H4 (cell line): ENCODE measurements around the gene TNPO3. TPM values are rescaled to one million over a fixed set of nuclear protein-coding genes. Genes with fewer than 3 reads are reported as not detected.

Experiments
- DNase-seq: peaks from one replicate; pipeline ENCODE4 v3.0.0-alpha.2; 2015; ENCODE audit warnings: low spot score
- total RNA-seq: library from RNA; depleted of rRNA; stranded (reverse); fragments of >200 nt; shearing (Covaris generic); gene quantifications from 2 replicates; pipeline ENCODE4 v1.2.3, GENCODE V29; 2014

TNPO3 gene
- total RNA-seq, 1 experiment from 2014 or later, result 57.5 TPM

DNA sequence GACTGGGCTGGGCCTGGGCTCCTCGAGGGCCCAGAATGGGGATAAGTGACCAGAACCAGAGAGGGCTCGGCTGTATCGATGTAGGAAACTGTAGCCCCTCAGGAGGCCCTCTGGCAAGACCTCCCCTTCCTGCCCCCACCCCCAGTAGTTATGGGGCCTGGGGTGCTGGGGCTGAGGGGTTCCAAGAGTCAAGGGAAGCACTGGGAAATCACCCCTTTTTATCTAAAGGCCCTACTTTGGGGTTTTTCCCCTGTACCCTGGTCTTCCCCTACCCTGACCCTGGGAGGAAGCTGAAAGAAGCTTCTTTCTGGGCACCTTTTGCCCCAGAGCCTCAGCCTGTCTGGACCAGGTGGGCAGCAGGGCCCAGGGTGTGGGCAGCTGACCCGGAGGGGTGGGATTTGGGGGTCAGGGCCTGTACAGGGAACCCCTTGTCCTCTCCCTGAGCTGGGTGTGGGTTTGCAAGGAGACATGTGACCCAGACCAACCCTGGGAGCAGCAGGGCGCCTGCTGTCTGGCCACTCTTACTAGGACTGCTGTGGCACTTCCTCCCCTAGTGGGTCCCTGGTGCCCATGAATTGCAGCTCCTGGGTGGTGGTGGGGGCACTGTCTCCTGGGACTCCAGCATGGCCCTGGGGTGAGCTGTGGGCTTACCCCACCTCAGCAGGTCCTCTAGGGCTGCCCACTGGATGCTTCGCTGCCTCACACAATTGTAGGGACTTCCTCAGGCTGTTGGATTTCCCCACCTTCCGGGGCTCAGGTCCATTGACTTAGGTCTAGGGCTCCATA is 115.6 kb downstream of the TNPO3 start:
- DNase-seq, result no peak

DNA sequence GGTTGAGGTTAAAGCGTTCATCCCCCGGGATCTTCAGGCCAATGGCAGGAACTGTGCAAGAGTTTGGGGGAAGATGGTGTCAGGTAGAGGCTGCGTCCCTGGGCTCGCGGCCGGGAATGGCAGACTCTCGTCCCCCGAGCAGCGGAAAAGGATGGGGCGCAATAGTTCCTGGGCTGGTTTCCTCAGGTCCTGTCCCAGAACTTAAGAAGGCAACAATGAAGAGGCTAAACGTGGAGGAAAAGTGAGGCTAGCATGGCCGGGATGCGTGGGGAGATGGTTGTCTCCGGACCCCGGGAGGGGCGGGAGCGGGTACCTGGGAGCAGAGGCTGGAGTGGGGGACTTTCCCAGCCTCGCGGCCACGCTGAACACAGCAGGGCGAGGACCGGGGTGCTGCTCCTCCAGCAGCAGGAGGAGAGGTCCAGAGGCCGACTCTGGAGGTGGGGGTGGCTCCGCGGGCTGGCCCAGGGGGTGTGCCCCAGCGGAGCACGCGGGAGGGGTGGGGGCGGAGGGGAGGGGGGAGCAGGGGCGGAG is 116.3 kb downstream of the TNPO3 start:
- no peak for DNase-seq

GRCh38 chr7:128937647-128938543 is 117.0 kb downstream of the TNPO3 start, which contains the start of gene IRF5:
IRF5 (plus strand) TSS chr7:128937927; CDS start chr7:128942082, 4,155 bp downstream.
- DNase-seq, result no peak

DNA sequence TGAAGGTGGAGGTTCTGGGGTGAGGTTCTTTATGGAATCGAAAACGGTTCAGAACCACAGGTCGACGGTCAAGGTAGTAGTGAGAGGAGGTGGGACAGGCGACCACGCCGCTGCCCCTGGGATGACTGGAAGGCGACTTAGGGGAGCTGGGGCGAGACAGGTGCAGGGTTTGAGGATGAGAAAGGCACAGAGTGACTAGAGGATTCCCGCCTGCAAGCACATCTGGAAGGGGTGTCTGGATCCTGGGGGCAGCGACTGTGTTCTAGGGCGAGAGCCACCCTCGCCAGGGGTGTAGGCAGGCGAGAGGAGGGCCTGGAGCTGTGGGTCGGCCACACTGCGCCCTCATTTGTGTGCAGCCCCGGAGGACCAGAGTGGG is 117.7 kb downstream of the TNPO3 start:
- DNase-seq, result no peak

GRCh38 chr7:128936798-128937197 is 118.1 kb downstream of the TNPO3 start:
- DNase-seq, result no peak

- no peak for DNase-seq
Measured at GRCh38 chr7:128935342-128935730, 119.6 kb downstream of the TNPO3 start.

GRCh38 chr7:128934361-128935341 is 120.3 kb downstream of the TNPO3 start:
- DNase-seq, result no peak

GRCh38 chr7:128933180-128933891 is 121.6 kb downstream of the TNPO3 start:
- no peak for DNase-seq

DNA sequence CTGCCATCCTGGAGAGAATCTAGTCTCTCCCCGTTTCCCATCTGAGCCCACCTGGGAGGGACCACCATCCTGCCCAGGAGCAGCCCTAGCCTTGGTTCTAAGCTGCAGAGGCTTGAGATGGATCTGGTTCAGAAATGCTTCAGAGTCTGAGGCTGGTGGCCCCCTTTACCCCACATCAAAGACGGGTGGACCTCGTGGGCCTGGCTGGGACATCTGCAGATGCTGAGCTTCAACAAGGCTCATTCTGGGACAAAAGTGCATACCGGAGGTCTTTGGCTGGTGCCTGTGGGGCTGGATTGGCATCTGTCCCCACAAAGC is 122.1 kb downstream of the TNPO3 start:
- DNase-seq, result no peak

GRCh38 chr7:128931965-128932861 is 122.7 kb downstream of the TNPO3 start:
- DNase-seq, result no peak

- DNase-seq, result no peak
Measured at GRCh38 chr7:128931190-128931798, 123.6 kb downstream of the TNPO3 start.

- no peak for DNase-seq
Measured at GRCh38 chr7:128928882-128929788, 125.8 kb downstream of the TNPO3 start.

DNA sequence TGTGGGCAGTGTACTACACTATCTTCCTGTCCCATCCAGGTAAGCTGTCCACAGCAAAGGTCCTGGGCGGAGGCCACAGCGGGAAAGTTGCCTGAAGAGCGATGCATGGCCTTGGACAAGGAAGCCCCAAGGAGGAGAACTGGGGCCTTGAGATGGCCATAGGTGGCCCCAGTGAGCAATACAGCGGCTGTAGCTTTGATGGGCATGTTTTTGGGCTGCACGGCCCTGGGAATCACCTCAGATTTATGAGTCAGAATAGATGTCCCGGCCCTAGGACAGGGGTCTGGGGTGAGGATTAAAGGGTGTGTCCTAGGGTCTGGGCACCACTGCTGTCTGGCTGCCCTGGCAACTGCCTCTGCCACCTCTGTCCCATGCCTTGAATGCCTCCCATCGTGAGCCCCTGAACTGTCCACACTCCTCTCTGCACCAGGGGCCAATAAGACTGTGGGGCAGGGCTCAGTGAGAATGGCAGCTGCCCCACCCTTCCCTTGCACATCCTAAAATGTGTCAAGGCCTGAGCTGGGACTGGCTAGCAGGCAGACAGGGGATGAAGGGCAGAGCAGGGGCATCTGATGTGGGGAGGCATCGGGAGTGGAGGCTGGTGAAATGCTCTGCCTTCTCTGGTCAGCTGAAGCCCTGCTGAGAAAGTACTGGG is 126.6 kb downstream of the TNPO3 start:
- DNase-seq, result no peak

- DNase-seq, result no peak
Measured at GRCh38 chr7:128924707-128925588, 130.0 kb downstream of the TNPO3 start.

DNA sequence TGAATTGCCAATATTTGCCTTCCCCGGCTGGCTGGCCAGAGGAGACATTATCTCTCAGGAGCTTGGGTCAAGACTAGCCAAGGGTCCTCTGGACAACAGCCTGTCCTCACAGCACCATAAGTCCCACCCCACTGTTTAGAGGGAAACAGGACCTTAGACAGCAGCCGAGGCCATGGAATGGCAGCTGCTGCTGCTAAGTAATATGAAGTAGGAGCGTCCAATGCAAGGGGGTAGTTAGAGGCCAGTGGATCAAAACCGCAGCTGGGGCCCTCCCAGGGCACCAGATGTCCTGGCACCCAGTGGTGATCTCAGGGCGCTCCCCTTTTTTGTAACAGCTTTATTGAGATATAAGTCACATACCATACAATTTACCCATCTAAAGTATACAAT is 131.5 kb downstream of the TNPO3 start:
- no peak for DNase-seq

DNA sequence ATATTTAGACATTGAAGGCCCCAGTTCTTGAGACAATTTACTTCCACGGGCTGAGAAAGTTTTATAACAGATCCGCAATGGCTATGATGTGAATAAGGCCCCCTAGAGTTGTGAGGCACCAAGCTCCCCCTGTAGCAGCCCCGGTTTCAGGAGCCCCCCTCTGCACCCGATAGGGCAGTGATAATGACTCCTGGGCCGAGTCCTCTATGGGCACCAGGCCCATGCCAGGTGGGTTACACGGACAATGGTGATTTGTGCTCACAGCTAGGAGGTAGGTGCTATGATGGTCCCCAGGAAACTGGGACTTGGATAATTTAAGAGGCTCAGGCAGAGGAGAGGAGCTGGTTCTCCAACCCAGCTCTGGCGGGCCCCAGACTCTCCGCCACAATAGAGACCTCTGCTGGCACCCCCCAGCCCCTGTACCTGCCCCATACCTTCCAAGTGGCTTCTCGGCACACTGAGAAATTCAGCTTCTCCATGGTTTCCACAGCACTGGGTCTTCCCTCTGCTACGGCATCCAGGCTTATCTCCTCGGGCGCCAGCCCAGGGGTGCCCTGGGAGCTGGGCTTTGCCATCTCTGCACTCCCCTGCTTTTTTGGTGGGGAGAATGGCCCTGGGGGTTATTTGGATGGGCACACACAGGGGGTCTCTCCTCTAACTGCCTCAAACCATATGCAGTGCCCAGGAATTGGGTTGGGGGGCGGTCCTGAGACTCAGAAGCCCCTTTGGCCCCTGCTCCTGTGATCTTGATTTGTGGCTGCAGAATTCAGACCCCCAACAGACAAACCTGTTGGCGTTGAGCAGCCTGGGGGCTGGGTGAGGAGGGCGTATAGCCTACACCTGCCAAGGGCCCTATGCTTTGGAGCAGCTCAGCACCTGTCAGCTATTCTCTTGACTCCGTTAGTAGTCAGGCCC is 132.2 kb downstream of the TNPO3 start:
- DNase-seq, result no peak
